GM23338 (cell line): Measurements from ENCODE around the gene CACTIN. TPM values are rescaled to one million over a fixed set of nuclear protein-coding genes. Genes with fewer than 3 reads are reported as not detected.

Experiments
- ATAC-seq: fragments of 200-7000 bp; cut with Tn5 transposase; 3 replicates; pipeline ENCODE4 v1.9.1; 2020
- DNase-seq: peaks from one replicate; pipeline ENCODE4 v3.0.0-alpha.2; 2015; ENCODE audit warnings: low spot score
- H2AFZ ChIP-seq: fragments of 200-600 bp; sonication (generic); 2 replicates; pipeline ENCODE4 v1.8.0; 2016; ENCODE audit warnings: antibody characterized with exemption, mild to moderate bottlenecking, moderate library complexity
- H3F3A ChIP-seq: fragments of 200-600 bp; sonication (generic); replicated peaks from 2 replicates; pipeline ENCODE4 v1.8.0; 2017; ENCODE audit warnings: antibody characterized with exemption, mixed run types, low read depth
- H3K27ac ChIP-seq: fragments of 200-600 bp; sonication (generic); 2 replicates; pipeline ENCODE4 v1.6.1; 2016; ENCODE audit warnings: low read depth
- H3K27me3 ChIP-seq: fragments of 200-600 bp; sonication (generic); 2 replicates; pipeline ENCODE4 v1.8.0; 2016; ENCODE audit warnings: mild to moderate bottlenecking, mixed run types, moderate library complexity; ENCODE audit not compliant: insufficient read depth
- H3K36me3 ChIP-seq: fragments of 200-600 bp; sonication (generic); 2 replicates; pipeline ENCODE4 v1.8.0; 2016; ENCODE audit warnings: mild to moderate bottlenecking; ENCODE audit not compliant: insufficient read depth
- H3K4me1 ChIP-seq: fragments of 200-600 bp; sonication (generic); 2 replicates; pipeline ENCODE4 v1.8.0; 2016; ENCODE audit warnings: mild to moderate bottlenecking, moderate library complexity; ENCODE audit not compliant: insufficient read depth
- H3K4me2 ChIP-seq: fragments of 200-600 bp; sonication (generic); 2 replicates; pipeline ENCODE4 v1.7.1; 2017; ENCODE audit warnings: mixed run types
- H3K4me3 ChIP-seq: fragments of 200-600 bp; sonication (generic); 2 replicates; pipeline ENCODE4 v1.6.1; 2016; ENCODE audit warnings: mixed run types
- H3K79me2 ChIP-seq: fragments of 200-600 bp; sonication (generic); replicated peaks from 2 replicates; pipeline ENCODE4 v1.8.0; 2017; ENCODE audit warnings: mild to moderate bottlenecking; ENCODE audit not compliant: insufficient read depth
- H3K9me2 ChIP-seq: fragments of 200-600 bp; sonication (generic); 2 replicates; pipeline ENCODE4 v1.8.0; 2017; ENCODE audit not compliant: insufficient read depth
- H4K20me1 ChIP-seq: fragments of 200-600 bp; sonication (generic); replicated peaks from 2 replicates; pipeline ENCODE4 v1.8.0; 2017; ENCODE audit warnings: mild to moderate bottlenecking; ENCODE audit not compliant: insufficient read depth
- H3K27ac Mint-ChIP-seq: 2 replicates; pipeline ENCODE4 v1.8.0; 2020; ENCODE audit warnings: inconsistent platforms, mild to moderate bottlenecking, moderate library complexity, mixed read lengths
- H3K27me3 Mint-ChIP-seq: 3 replicates; pipeline ENCODE4 v1.8.0; 2022; ENCODE audit warnings: low read depth, mild to moderate bottlenecking, moderate library complexity, mixed read lengths, inconsistent platforms; ENCODE audit not compliant: insufficient read depth, poor library complexity
- H3K36me3 Mint-ChIP-seq: 3 replicates; pipeline ENCODE4 v1.8.0; 2021; ENCODE audit warnings: low read depth, mild to moderate bottlenecking, inconsistent platforms, moderate library complexity, mixed read lengths
- H3K4me1 Mint-ChIP-seq: 3 replicates; pipeline ENCODE4 v1.8.0; 2020; ENCODE audit warnings: mild to moderate bottlenecking, inconsistent platforms, mixed read lengths
- H3K4me3 Mint-ChIP-seq: 3 replicates; pipeline ENCODE4 v1.8.0; 2021; ENCODE audit warnings: moderate library complexity, mild to moderate bottlenecking, inconsistent platforms, mixed read lengths
- H3K9me3 Mint-ChIP-seq: 3 replicates; pipeline ENCODE4 v1.8.0; 2020; ENCODE audit warnings: moderate library complexity, mild to moderate bottlenecking, inconsistent platforms, mixed read lengths
- CTCF ChIP-seq, 2 experiments: fragments of 200-600 bp in 1 of 2; sonication (generic) in 1 of 2; conservative IDR thresholded peaks; 2 replicates each; pipeline versions ENCODE4 v1.5.1 to v1.6.1; 2016 to 2017; ENCODE audit warnings: antibody characterized with exemption in 2 of 2, low read depth in 2 of 2, mild to moderate bottlenecking in 2 of 2, moderate library complexity in 1 of 2
- EZH2phosphoT487 ChIP-seq: fragments of 200-600 bp; sonication (generic); IDR thresholded peaks from one replicate; pipeline ENCODE4 v1.8.1; 2018; ENCODE audit warnings: antibody characterized with exemption; ENCODE audit not compliant: unreplicated experiment
- polyA plus RNA-seq: library from polyadenylated mRNA; unstranded; fragments of >200 nt; fragmentation: Nextera tagmentation; extraction: Ambion mirVana; gene quantifications from 2 replicates; pipeline ENCODE4 v1.2.1, GENCODE V29; 2016
- total RNA-seq: library from RNA; depleted of rRNA; stranded (reverse); fragments of >200 nt; shearing (Covaris generic); gene quantifications from 2 replicates; pipeline ENCODE4 v1.2.3, GENCODE V29; 2014
- TF ChIP-seq, protein P1 (sequence below): fragments of 250-450 bp; sonication (Bioruptor Pico); IDR thresholded peaks from 2 replicates; pipeline ENCODE4 v1.5.0; 2020; ENCODE audit warnings: mild to moderate bottlenecking, moderate library complexity

CACTIN gene
- total and polyA plus RNA-seq, 2 experiments from 2014 or later, result 14.3 to 47.4 TPM

DNA sequence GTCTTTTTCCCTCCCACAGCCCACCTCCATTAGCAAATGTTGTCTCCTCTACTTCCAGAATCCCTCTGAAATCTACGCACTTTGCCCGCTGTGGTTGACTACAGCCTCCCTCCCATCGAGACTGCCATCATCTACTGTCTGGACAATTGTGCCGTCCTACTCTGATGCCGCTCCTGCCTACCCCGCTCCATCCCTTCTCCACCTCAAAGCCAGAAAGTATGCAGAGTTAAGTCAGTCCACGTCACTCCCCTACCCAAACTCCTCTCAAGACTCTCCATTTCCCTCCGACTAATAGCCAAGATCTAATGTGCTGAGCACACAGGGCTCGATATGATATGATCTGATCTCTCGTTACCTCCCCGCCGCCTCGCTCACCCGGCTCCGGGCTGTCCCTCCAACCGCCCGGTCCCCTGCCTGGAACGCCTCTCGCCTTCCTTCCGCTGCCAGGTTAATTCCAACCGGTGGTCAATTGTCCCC lies 556 bp downstream of the CACTIN start (continued):
- TF ChIP-seq, protein P1, sequence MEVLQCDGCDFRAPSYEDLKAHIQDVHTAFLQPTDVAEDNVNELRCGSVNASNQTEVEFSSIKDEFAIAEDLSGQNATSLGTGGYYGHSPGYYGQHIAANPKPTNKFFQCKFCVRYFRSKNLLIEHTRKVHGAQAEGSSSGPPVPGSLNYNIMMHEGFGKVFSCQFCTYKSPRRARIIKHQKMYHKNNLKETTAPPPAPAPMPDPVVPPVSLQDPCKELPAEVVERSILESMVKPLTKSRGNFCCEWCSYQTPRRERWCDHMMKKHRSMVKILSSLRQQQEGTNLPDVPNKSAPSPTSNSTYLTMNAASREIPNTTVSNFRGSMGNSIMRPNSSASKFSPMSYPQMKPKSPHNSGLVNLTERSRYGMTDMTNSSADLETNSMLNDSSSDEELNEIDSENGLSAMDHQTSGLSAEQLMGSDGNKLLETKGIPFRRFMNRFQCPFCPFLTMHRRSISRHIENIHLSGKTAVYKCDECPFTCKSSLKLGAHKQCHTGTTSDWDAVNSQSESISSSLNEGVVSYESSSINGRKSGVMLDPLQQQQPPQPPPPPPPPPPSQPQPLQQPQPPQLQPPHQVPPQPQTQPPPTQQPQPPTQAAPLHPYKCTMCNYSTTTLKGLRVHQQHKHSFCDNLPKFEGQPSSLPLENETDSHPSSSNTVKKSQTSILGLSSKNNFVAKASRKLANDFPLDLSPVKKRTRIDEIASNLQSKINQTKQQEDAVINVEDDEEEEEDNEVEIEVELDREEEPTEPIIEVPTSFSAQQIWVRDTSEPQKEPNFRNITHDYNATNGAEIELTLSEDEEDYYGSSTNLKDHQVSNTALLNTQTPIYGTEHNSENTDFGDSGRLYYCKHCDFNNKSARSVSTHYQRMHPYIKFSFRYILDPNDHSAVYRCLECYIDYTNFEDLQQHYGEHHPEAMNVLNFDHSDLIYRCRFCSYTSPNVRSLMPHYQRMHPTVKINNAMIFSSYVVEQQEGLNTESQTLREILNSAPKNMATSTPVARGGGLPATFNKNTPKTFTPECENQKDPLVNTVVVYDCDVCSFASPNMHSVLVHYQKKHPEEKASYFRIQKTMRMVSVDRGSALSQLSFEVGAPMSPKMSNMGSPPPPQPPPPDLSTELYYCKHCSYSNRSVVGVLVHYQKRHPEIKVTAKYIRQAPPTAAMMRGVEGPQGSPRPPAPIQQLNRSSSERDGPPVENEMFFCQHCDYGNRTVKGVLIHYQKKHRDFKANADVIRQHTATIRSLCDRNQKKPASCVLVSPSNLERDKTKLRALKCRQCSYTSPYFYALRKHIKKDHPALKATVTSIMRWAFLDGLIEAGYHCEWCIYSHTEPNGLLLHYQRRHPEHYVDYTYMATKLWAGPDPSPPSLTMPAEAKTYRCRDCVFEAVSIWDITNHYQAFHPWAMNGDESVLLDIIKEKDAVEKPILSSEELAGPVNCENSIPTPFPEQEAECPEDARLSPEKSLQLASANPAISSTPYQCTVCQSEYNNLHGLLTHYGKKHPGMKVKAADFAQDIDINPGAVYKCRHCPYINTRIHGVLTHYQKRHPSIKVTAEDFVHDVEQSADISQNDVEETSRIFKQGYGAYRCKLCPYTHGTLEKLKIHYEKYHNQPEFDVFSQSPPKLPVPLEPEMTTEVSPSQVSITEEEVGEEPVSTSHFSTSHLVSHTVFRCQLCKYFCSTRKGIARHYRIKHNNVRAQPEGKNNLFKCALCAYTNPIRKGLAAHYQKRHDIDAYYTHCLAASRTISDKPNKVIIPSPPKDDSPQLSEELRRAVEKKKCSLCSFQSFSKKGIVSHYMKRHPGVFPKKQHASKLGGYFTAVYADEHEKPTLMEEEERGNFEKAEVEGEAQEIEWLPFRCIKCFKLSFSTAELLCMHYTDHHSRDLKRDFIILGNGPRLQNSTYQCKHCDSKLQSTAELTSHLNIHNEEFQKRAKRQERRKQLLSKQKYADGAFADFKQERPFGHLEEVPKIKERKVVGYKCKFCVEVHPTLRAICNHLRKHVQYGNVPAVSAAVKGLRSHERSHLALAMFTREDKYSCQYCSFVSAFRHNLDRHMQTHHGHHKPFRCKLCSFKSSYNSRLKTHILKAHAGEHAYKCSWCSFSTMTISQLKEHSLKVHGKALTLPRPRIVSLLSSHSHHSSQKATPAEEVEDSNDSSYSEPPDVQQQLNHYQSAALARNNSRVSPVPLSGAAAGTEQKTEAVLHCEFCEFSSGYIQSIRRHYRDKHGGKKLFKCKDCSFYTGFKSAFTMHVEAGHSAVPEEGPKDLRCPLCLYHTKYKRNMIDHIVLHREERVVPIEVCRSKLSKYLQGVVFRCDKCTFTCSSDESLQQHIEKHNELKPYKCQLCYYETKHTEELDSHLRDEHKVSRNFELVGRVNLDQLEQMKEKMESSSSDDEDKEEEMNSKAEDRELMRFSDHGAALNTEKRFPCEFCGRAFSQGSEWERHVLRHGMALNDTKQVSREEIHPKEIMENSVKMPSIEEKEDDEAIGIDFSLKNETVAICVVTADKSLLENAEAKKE (CRISPR knock-in tag), result no peak
- no peak for TF ChIP-seq EZH2phosphoT487

DNA sequence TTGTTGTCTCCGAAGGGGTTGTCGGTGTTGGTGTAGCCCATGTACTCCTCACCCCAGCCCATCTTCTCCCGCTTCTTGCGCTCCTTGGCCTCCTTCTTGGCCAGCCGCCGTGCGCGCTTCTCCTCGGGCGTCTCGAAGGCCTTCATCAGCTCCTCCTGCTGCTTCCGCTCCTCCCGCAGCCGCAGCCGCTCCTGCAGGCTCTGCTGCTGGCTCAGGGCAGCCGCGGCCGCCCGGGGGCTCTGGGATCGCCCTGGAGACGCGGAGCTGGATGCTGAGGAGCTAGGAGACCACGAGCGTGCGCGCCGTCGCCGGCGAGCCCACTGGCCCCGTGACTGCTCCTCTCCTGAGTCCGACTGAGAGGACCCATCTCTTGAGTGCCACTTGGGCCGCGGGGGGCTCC lies 2.9 kb downstream of the CACTIN start:
- H3F3A ChIP-seq, result no peaks in the 10 kb centered on the region
- ATAC-seq (no peak), DNase-seq (no peak)
- H3K4me3 ChIP-seq, result no peak overlapping the region
- peaks cover 23% of the 10 kb centered on the region for H3K79me2 ChIP-seq
- no peak overlapping the region for H3K27ac ChIP-seq
- no peak overlapping the region for H3K4me3 Mint-ChIP-seq
- no peaks in the 10 kb centered on the region for H3K36me3 ChIP-seq
- peaks cover 16% of the 10 kb centered on the region for H4K20me1 ChIP-seq
- no peak for TF ChIP-seq CTCF (conservative IDR thresholded peaks at IDR 0.05; ENCODE audit: low read depth in 2 of 2)
- peaks cover 16% of the 10 kb centered on the region for H3K27me3 Mint-ChIP-seq
- H3K4me1 Mint-ChIP-seq, result peaks cover 13% of the 10 kb centered on the region
- no peak overlapping the region for H2AFZ ChIP-seq
- no peaks in the 10 kb centered on the region for H3K27me3 ChIP-seq
- peaks cover 13% of the 10 kb centered on the region for H3K36me3 Mint-ChIP-seq
- peaks cover 9% of the 10 kb centered on the region; the same call in 1 of the 2 replicates for H3K4me1 ChIP-seq
- H3K4me2 ChIP-seq, result no peak overlapping the region
- H3K27ac Mint-ChIP-seq, result no peak overlapping the region
- no peaks in the 10 kb centered on the region for H3K9me2 ChIP-seq
- no peaks in the 10 kb centered on the region for H3K9me3 Mint-ChIP-seq
